ENCODE results near the gene SRRM2.

Gene SRRM2

GRCh38 chr16:2787406-2787805, 35.0 kb downstream of the SRRM2 start, which contains the start of gene PRSS33:
Gene PRSS33, minus strand, starts transcription at chr16:2787560. Its CDS starts 1,013 bp downstream, at chr16:2786547.
- FAIRE-seq (no peak), DNase-seq (ENCODE audit: insufficient read length, low spot score) (no peak)

DNA sequence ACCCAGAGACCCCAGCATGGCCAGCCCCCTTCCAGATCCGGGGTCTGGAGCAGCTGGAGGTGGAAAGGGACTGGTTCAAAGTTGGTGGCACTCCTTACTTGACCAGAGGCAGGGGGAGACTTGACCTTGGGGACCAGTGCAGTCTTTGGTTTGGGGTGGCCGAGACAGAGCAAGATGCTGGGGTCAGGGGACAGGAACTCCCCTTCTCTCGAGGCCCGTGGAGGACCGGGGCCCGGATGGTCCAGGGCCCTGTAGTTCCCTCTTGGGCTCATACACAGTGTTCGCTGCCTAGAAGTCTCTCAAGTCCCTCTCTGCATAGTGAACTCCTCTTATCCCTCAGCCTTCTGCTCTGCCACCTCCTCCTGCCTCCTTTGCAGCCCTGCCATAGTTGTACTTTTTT, 35.5 kb downstream of the SRRM2 start:
- no peak for FAIRE-seq
- no peak for DNase-seq (ENCODE audit: insufficient read length, low spot score)

DNA sequence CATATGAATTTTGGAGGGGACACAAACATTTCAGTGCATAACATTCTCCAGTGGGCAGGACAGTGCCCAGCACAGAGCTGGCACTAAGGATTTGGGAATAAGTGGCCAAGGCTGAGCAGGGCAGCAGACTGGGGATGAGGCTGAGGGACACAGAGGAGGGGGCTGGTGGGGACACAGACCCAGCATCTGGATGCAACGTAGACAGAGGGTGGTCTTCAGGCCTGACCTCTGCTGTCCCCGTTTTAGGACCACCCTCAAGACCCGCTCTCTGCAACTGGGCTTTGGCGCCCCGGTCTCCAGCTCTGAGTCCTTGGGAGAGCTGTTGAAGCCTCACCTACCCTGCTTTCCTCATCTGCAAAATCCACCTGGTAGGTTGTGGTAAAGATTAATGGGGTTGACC, 38.2 kb downstream of the SRRM2 start:
- FAIRE-seq (no peak), DNase-seq (ENCODE audit: insufficient read length, low spot score) (no peak)

- FAIRE-seq, result no peak
- no peak for DNase-seq (ENCODE audit: insufficient read length, low spot score)
These were observed 38.7 kb downstream of the SRRM2 start for GRCh38 chr16:2791174-2791573.

GRCh38 chr16:2792940-2793339, 40.5 kb downstream of the SRRM2 start:
- DNase-seq (ENCODE audit: insufficient read length, low spot score), result no peak
- FAIRE-seq, result no peak

DNA sequence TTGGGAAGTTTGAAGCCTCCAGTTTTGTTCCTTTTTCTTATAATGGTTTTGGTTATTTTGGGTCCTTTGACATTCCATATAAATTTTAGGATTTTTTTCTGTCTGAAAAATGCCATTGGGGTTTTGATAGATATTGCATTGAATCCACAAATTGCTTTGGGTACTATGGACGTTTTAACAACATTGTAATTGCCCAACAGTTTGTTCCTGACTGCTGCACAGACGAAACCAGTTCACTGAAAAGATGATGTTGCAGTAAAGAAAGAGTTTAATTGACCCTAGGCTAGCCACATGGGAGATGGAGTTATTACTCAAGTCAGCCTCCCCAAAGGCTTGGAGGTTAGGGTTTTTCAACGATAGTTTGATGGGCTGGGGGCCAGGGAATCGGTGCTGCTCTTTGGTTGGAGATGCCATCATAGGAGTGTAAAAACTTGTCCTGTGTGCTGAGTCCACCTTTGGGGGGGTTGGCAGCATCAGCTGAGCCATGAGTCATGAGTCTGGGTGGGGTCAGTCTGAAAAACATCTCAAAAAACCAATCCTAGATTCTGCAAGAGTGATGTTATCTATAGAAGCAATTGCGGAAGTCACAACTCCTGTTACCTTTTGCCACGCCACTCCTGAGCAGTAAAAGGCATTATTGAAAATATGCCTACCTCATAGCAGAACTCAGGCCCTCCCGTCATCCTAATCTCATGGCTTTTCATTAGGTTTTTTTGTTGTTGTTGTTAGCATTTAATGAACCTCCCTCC, 43.1 kb downstream of the SRRM2 start:
- DNase-seq (ENCODE audit: insufficient read length, low spot score), result no peak
- FAIRE-seq, result no peak

DNA sequence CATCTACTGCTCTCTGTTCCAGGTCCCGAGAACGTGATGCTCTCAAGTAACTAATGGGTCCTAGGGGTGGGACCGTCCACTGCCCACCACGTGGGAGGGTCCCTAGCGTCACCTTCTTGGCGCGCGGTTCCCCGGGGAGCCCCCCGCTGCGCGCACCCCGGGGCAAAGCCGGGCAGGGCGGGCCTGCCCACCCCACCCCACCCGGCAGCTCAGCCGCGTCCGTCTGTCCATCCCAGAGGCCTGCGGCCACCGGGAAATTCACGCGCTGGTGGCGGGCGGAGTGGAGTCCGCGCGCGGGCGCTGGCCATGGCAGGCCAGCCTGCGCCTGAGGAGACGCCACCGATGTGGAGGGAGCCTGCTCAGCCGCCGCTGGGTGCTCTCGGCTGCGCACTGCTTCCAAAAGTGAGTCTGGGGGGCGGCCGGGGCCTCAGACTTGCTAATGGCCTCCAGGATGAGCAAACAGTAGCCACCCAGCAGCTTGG, 46.3 kb downstream of the SRRM2 start:
- FAIRE-seq (no peak), DNase-seq (ENCODE audit: insufficient read length, low spot score) (no peak)

DNA sequence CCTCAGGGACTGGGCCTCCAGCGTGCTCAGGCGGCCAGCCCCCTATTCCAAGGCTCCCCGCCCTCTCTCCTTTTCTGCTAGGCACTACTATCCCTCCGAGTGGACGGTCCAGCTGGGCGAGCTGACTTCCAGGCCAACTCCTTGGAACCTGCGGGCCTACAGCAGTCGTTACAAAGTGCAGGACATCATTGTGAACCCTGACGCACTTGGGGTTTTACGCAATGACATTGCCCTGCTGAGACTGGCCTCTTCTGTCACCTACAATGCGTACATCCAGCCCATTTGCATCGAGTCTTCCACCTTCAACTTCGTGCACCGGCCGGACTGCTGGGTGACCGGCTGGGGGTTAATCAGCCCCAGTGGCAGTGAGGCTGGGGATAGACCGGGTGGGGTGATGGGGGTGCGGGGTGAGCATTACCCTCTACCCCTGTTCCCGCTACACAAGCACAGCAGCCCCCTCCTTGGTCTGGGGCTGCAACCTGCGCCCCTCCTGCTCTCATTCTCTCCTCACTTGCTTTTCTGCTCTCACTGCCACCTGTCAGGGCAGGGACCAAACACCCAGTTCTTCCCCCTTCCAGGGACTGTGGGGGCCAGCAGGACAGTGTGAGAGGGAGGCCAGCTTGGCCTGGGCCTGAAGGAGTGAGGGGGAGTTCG, 46.9 kb downstream of the SRRM2 start:
- FAIRE-seq (no peak), DNase-seq (ENCODE audit: insufficient read length, low spot score) (no peak)

- DNase-seq (ENCODE audit: insufficient read length, low spot score) (no peak), FAIRE-seq (no peak)
These were observed 47.4 kb downstream of the SRRM2 start for GRCh38 chr16:2799859-2800226.

GRCh38 chr16:2803545-2804195, 51.2 kb downstream of the SRRM2 start:
- DNase-seq (ENCODE audit: insufficient read length, low spot score) (no peak), FAIRE-seq (no peak)

GRCh38 chr16:2804728-2805127, 52.3 kb downstream of the SRRM2 start:
- FAIRE-seq (no peak), DNase-seq (ENCODE audit: insufficient read length, low spot score) (no peak)

- FAIRE-seq, result no peak
- DNase-seq (ENCODE audit: insufficient read length, low spot score), result no peak
These were observed 53.8 kb downstream of the SRRM2 start for GRCh38 chr16:2806286-2806685.

- DNase-seq (ENCODE audit: insufficient read length, low spot score), result no peak
These were observed 55.7 kb downstream of the SRRM2 start for GRCh38 chr16:2808181-2808580.

GRCh38 chr16:2809149-2809760, 56.8 kb downstream of the SRRM2 start:
- FAIRE-seq (no peak), DNase-seq (ENCODE audit: insufficient read length, low spot score) (no peak)

More at GRCh38 chr16:2808181-2808580, 55.7 kb downstream of the SRRM2 start:
- FAIRE-seq, result no peak

DNA sequence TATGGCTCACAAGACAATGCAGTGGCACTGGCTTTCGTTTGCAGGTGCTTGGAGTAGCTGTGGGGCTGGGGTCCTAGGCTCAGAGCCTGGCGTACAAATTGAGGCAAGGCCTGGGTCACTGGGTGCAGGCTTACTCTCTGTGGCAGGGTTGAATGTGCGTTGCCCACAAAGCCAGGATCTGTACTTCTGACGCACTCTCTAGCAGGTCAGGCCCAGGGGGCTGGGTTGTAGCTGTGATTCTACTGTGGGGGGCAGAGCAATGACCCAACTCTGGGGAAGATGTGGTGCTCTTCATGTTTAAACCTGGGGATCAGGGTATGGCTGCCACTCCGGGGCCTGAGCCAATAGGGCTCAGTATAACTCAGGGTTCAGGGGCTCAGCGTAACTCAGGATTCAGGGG, 58.2 kb downstream of the SRRM2 start:
- DNase-seq (ENCODE audit: insufficient read length, low spot score) (no peak), FAIRE-seq (no peak)

GRCh38 chr16:2811703-2812471, 59.4 kb downstream of the SRRM2 start:
- FAIRE-seq (no peak), DNase-seq (ENCODE audit: insufficient read length, low spot score) (no peak)

GRCh38 chr16:2813771-2814221, 61.4 kb downstream of the SRRM2 start:
- FAIRE-seq (no peak), DNase-seq (ENCODE audit: insufficient read length, low spot score) (no peak)

- FAIRE-seq (no peak), DNase-seq (ENCODE audit: insufficient read length, low spot score) (no peak)
These were observed 62.3 kb downstream of the SRRM2 start for GRCh38 chr16:2814551-2815298.

- DNase-seq (ENCODE audit: insufficient read length, low spot score) (no peak), FAIRE-seq (no peak)
These were observed 62.9 kb downstream of the SRRM2 start for GRCh38 chr16:2815299-2815771.

Data from HTR-8/SVneo (cell line).